Lower lobe of right lung (tissue), 2 donors: ENCODE results near the gene AUTS2. TPM values are rescaled to one million over a fixed set of nuclear protein-coding genes. Genes with fewer than 3 reads are reported as not detected.

ENCODE experiments used
- ATAC-seq, 2 donors: fragments of 200-7000 bp; cut with Tn5 transposase; one replicate each; pipeline ENCODE4 v1.9.1; 2020 to 2022; ENCODE audit warnings: mild to moderate bottlenecking in 2 of 2, moderate library complexity in 2 of 2
- DNase-seq: peaks from one replicate; pipeline ENCODE4 v3.0.0-alpha.2; 2020
- H3K27ac ChIP-seq: fragments of 200-600 bp; one replicate; pipeline ENCODE4 v1.8.0; 2022
- H3K27me3 ChIP-seq: fragments of 200-600 bp; one replicate; pipeline ENCODE4 v1.8.0; 2022; ENCODE audit warnings: low read depth
- H3K36me3 ChIP-seq: fragments of 200-600 bp; one replicate; pipeline ENCODE4 v1.8.0; 2022; ENCODE audit warnings: mild to moderate bottlenecking
- H3K4me1 ChIP-seq: fragments of 200-600 bp; one replicate; pipeline ENCODE4 v1.8.0; 2022
- H3K4me3 ChIP-seq: fragments of 200-600 bp; one replicate; pipeline ENCODE4 v1.8.0; 2022; ENCODE audit warnings: mild to moderate bottlenecking
- H3K9me3 ChIP-seq: fragments of 200-600 bp; one replicate; pipeline ENCODE4 v1.8.0; 2022
- CTCF ChIP-seq: fragments of 200-600 bp; IDR thresholded peaks from one replicate; pipeline ENCODE4 v1.8.0; 2022; ENCODE audit warnings: antibody characterized with exemption, mild to moderate bottlenecking
- intact Hi-C: fragments of 100-400 bp; cut with DNase I; formaldehyde crosslinking; loops from one replicate; pipeline ENCODE4 v1.11.0; 2022
- total RNA-seq: library from RNA; stranded (reverse); fragmentation: NEBNext Ultra II Directional; extraction: Animal tissue kit (Norgen Biotek cat#: 25700); gene quantifications from one replicate; pipeline ENCODE4 v1.2.1, GENCODE V29; 2021
- donor health status: DM: no; HTN: yes; CAD: no; lungs with severe emphysema.

AUTS2 gene
- total RNA-seq, 1 donor from 2014 or later = 45.7 TPM

DNA sequence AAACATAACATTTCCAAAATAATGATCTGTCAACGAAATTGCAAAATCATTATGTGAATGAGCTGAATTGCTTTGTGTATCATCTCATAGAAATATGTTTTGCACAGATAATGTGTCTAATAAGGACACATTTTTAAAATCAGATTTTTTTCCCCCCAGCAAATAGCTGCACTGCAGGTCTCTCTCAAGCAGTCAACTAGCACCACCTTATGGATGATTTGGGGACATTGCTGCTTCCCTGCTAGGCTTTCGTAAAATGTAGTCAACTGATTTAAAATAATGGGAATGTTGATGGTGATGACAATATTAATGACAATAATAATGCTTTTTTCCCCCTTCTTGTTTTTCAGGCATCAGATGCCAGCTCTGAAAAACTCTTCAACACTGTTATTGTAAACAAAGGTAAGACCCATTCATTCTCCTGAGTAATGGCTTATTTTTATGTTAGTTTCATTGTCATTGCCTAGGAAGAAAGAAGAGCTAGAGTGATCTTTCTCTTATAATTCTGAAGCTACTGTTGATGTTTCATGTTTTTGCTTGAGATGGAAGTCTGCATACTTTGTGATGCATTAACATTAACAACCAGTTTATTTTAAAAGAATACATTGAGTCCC lies 1100.1 kb downstream of the AUTS2 start:
- no peak for ATAC-seq
- no peak overlapping the region for H3K4me3 ChIP-seq

GRCh38 chr7:70699271-70699670 lies 1101.0 kb downstream of the AUTS2 start:
- H3K27ac ChIP-seq = no peak overlapping the region
- peaks cover 26% of the 10 kb centered on the region for H3K4me1 ChIP-seq
- H3K27me3 ChIP-seq = peaks cover 9% of the 10 kb centered on the region
- H3K36me3 ChIP-seq = peaks cover 7% of the 10 kb centered on the region
- H3K4me3 ChIP-seq = no peak overlapping the region
- intact Hi-C loops = no loop called here
- TF ChIP-seq CTCF = no peak
- no peaks in the 10 kb centered on the region for H3K9me3 ChIP-seq
- DNase-seq = no peak
- no peak for ATAC-seq

More for the DNA sequence above, 1100.1 kb downstream of the AUTS2 start:
- DNase-seq = no peak
- Histone ChIP-seq H3K4me1 (peaks cover 22% of the 10 kb centered on the region), H3K36me3 (peaks cover 7% of the 10 kb centered on the region), H3K27ac (no peak overlapping the region), H3K9me3 (no peaks in the 10 kb centered on the region), H3K27me3 (peaks cover 9% of the 10 kb centered on the region)
- intact Hi-C loops = no loop called here
- TF ChIP-seq CTCF = peak; percentile 85

- H3K4me1 ChIP-seq = peaks cover 35% of the 10 kb centered on the region
- ATAC-seq = no peak
- peaks cover 7% of the 10 kb centered on the region for H3K36me3 ChIP-seq
- H3K27me3 ChIP-seq = peaks cover 5% of the 10 kb centered on the region
- H3K9me3 ChIP-seq = no peaks in the 10 kb centered on the region
- no peak for TF ChIP-seq CTCF
- H3K4me3 ChIP-seq = no peak overlapping the region
- intact Hi-C loops = no loop called here
- no peak overlapping the region for H3K27ac ChIP-seq
- DNase-seq = no peak
Observed at GRCh38 chr7:70700055-70700940, 1102.0 kb downstream of the AUTS2 start.

- DNase-seq (no peak), ATAC-seq (no peak)
- Histone ChIP-seq H3K27me3 (peaks cover 3% of the 10 kb centered on the region), H3K4me1 (peaks cover 33% of the 10 kb centered on the region), H3K27ac (no peak overlapping the region), H3K4me3 (no peak overlapping the region), H3K36me3 (peaks cover 7% of the 10 kb centered on the region), H3K9me3 (no peaks in the 10 kb centered on the region)
- no peak for TF ChIP-seq CTCF
- intact Hi-C loops = no loop called here
Observed at GRCh38 chr7:70700941-70701425, 1102.7 kb downstream of the AUTS2 start.

DNA sequence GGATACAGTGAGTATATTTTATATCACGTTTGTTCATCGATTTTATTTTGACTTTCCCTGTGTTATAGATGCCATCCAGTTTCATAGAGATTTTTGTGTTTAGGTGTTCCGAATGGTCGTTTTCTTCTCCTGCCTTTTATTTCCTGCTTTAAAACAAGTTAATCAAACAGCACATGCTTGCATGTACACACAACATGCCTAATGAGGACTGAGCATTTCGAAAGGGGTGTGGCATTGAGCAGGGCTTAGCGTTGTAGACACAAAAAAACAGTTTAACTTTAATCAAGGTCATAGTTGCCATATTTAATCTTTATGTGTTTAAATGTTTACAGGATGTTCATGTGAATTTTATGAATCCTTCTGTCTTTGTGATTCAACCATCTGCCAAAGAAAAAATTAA lies 1103.2 kb downstream of the AUTS2 start:
- H3K36me3 ChIP-seq = peaks cover 7% of the 10 kb centered on the region
- intact Hi-C loops = no loop called here
- H3K9me3 ChIP-seq = no peaks in the 10 kb centered on the region
- H3K27ac ChIP-seq = no peak overlapping the region
- no peak overlapping the region for H3K4me3 ChIP-seq
- H3K27me3 ChIP-seq = peaks cover 3% of the 10 kb centered on the region
- ATAC-seq = no peak
- no peak for TF ChIP-seq CTCF
- H3K4me1 ChIP-seq = peaks cover 30% of the 10 kb centered on the region
- DNase-seq = no peak
